ENCODE data around the gene FAM241A. TPM values are rescaled to one million over a fixed set of nuclear protein-coding genes. Genes with fewer than 3 reads are reported as not detected.

FAM241A gene
- total and polyA plus RNA-seq, 2 donors (not counting 3 experiments of a cell fraction or from before 2014, with no cell fraction given) = 3.2 to 9.1 TPM

GRCh38 chr4:112114452-112114851, 30.8 kb upstream of the FAM241A start:
- Histone ChIP-seq H3K9ac (replicated peaks; ENCODE audit: extremely low read depth, insufficient read depth, low read length) (no peak overlapping the region), H3K4me1 (ENCODE audit: control insufficient read depth, extremely low read depth, insufficient read depth, low read length) (peaks cover 12% of the 10 kb centered on the region), H3K9me1 (replicated peaks; ENCODE audit: control insufficient read depth, extremely low read depth, insufficient read depth, low read length) (no peaks in the 10 kb centered on the region), H4K20me1 (replicated peaks; ENCODE audit: control insufficient read depth, extremely low read depth, insufficient read depth, low read length) (no peaks in the 10 kb centered on the region), H3K4me3 (replicated peaks in 1 of 3; ENCODE audit: insufficient read depth in 1 of 3, low read depth in 1 of 3, low read length in 3 of 3) (no peak overlapping the region), H3K4me2 (ENCODE audit: insufficient read depth, low read length) (no peak overlapping the region), H3K79me2 (ENCODE audit: control insufficient read depth, insufficient read depth, low read length) (no peaks in the 10 kb centered on the region), H3K27ac (ENCODE audit: insufficient read depth, low read depth, low read length) (no peak overlapping the region), H3K9me3 (replicated peaks; ENCODE audit: control insufficient read depth, insufficient read depth, low read length) (no peaks in the 10 kb centered on the region), H3K27me3 (ENCODE audit: control insufficient read depth in 2 of 2, insufficient read depth in 2 of 2, low read length in 2 of 2) (no peaks in the 10 kb centered on the region), H2AFZ (ENCODE audit: low read depth, low read length) (no peak overlapping the region), H3K36me3 (ENCODE audit: control insufficient read depth in 2 of 2, extremely low read depth in 1 of 2, insufficient read depth in 2 of 2, low read length in 2 of 2) (no peaks in the 10 kb centered on the region)
- ChIA-PET CTCF (no interaction called here), POLR2A (no interaction called here)
- intact Hi-C loops (cut with micrococcal nuclease) (no loop called here), dilution Hi-C loops (cut with MboI; ENCODE audit: extremely low pct_ligation_motif_present, low sequenced_read_pairs) (no loop called here)
- DNase-seq (ENCODE audit: low read depth, low spot score) = no peak
- no peak for FAIRE-seq
- BruUV-seq (replicated peaks) = no TSS peak
- TF ChIP-seq MAX (IDR thresholded peaks at IDR 0.05; ENCODE audit: insufficient read depth, insufficient read length) = no peak
- no peak for TF ChIP-seq POLR2A (IDR thresholded peaks at IDR 0.05; ENCODE audit: low read depth, low read length)
- TF ChIP-seq EZH2 (IDR thresholded peaks at IDR 0.05; ENCODE audit: borderline replicate concordance, low read depth, low read length, severe bottlenecking) = no peak
- TF ChIP-seq MYC (IDR thresholded peaks at IDR 0.05; ENCODE audit: low read depth, low read length) = no peak
- TF ChIP-seq JUN (IDR thresholded peaks at IDR 0.05; ENCODE audit: borderline replicate concordance, insufficient read depth, insufficient read length, low read depth) = no peak
- no peak for TF ChIP-seq CTCF (IDR thresholded peaks at IDR 0.05; ENCODE audit: extremely low read depth in 1 of 2, insufficient read depth in 1 of 2, low read depth in 1 of 2, low read length in 2 of 2)
- no peak for TF ChIP-seq POLR2AphosphoS5 (IDR thresholded peaks at IDR 0.05; ENCODE audit: insufficient read depth, low read depth, low read length)
- TF ChIP-seq GATA2 (IDR thresholded peaks at IDR 0.05; ENCODE audit: insufficient read depth, insufficient read length, low read depth, low read length) = no peak

All from endothelial cell of umbilical vein (primary cell).